Heart right ventricle (tissue), 16 donors: Measurements from ENCODE around the gene ULBP2. TPM values are rescaled to one million over a fixed set of nuclear protein-coding genes. Genes with fewer than 3 reads are reported as not detected.

ENCODE experiments used
- ATAC-seq, 8 donors: fragments of 200-7000 bp; cut with Tn5 transposase; one replicate each; pipeline ENCODE4 v1.9.1; 2020; ENCODE audit warnings: mild to moderate bottlenecking in 8 of 8, moderate library complexity in 8 of 8, moderate number of reproducible peaks in 1 of 8
- DNase-seq, 2 donors: peaks; one replicate each; pipeline ENCODE4 v3.0.0-alpha.2; 2020
- H3K27ac ChIP-seq, 10 donors: fragments of 200-600 bp; sonication (generic) in 2 of 10; one replicate each; pipeline versions ENCODE4 v1.5.0 to v1.8.0; 2020 to 2022; ENCODE audit warnings: mild to moderate bottlenecking in 3 of 10
- H3K27me3 ChIP-seq, 7 donors: fragments of 200-600 bp; one replicate each; pipeline ENCODE4 v1.8.0; 2021 to 2022; ENCODE audit warnings: mild to moderate bottlenecking in 2 of 7
- H3K36me3 ChIP-seq, 9 donors: fragments of 200-600 bp; sonication (generic) in 1 of 9; one replicate each; pipeline versions ENCODE4 v1.5.0 to v1.8.0; 2020 to 2022; ENCODE audit warnings: mild to moderate bottlenecking in 2 of 9
- H3K4me1 ChIP-seq, 9 donors: fragments of 200-600 bp; sonication (generic) in 1 of 9; one replicate each; pipeline versions ENCODE4 v1.5.0 to v1.8.0; 2020 to 2022; ENCODE audit warnings: mild to moderate bottlenecking in 4 of 9
- H3K4me3 ChIP-seq, 10 donors: fragments of 200-600 bp; sonication (generic) in 2 of 10; one replicate each; pipeline versions ENCODE4 v1.5.0 to v1.8.0; 2020 to 2022; ENCODE audit warnings: mild to moderate bottlenecking in 7 of 10, moderate library complexity in 2 of 10
- H3K9me3 ChIP-seq, 11 donors: fragments of 200-600 bp in 10 of 11; sonication (generic) in 2 of 11; one replicate each; pipeline versions ENCODE4 v1.5.0 to v1.8.0; 2013 to 2022; ENCODE audit warnings: mild to moderate bottlenecking in 2 of 11, control low read depth in 1 of 11, moderate library complexity in 1 of 11
- whole genome bisulfite sequencing, 2 donors: extraction: QIAGEN DNeasy Blood & Tissue Kit; methylation state at CpG; one replicate each; pipeline ENCODE4 v1.1.7; 2013; ENCODE audit warnings: inconsistent platforms in 1 of 2; 5-methylcytosine and 5-hydroxymethylcytosine counted together
- intact Hi-C, 10 donors: fragments of 100-400 bp; cut with DNase I; formaldehyde crosslinking; loops; one replicate each; pipeline versions ENCODE4 v1.11.1 to v1.14.2; 2022
- polyA plus RNA-seq, 2 donors: library from polyadenylated mRNA; stranded (reverse); fragments of 200-250 nt; gene quantifications; one replicate each; pipeline ENCODE4 v1.2.3, GENCODE V29; 2013
- total RNA-seq, 10 donors: library from RNA; stranded (reverse); fragmentation: NEBNext Ultra II Directional in 3 of 10; extraction: Animal tissue kit (Norgen Biotek cat#: 25700) in 3 of 10; gene quantifications; one replicate each; pipeline versions ENCODE4 v1.2.1 to v1.2.4, GENCODE V29; 2021 to 2023
- TF ChIP-seq, protein P1 (sequence below), 9 donors: fragments of 200-600 bp; sonication (generic) in 2 of 9; IDR thresholded peaks; one replicate each; pipeline versions ENCODE4 v1.5.0 to v1.8.0; 2021 to 2022; ENCODE audit warnings: antibody characterized with exemption in 9 of 9, mild to moderate bottlenecking in 5 of 9, moderate library complexity in 1 of 9
- donor health status: Arrhythmogenic right ventricular cardiomyopathy.
- donor health status: ischemic (EF 13 %, LVEDD 7.1; RV severe dilation, severe dysfunction).
- donor health status: healthy with polysubstance abuse.
- donor health status: DM: no; HTN: yes; CAD: no.
- donor health status: DM: no; HTN: no; CAD: no.
- donor health status: ischemic (EF 25% LVEDD 6.9; RV normal size, moderate dysfunction).
- donor health status: ischemic (EF 25% LVEDD 5.7; RV mildly dilated, moderate dysfunction).
- donor health status: healthy.
- donor health status: DM: yes; HTN: yes; CAD: no.
- donor health status: Ischemic cardiomyopathy.
- donor health status: ischemic (EF 35%, LVEDD 5.7; RV mildly dilated, moderate dysfunction).
- donor health status: nonischemic (EF 11% LVEDD 7.7; RV severe dilation, severe dysfunction).
- donor health status: DM: yes; HTN: yes; CAD: no.
- donor health status: PGD.
- donor health status: ischemic (EF 29% LVEDD 5.4; RV normal size, mild dysfunction).
- donor health status: nonischemic (EF 23%, LVEDD 6.1; RV moderate dilation, normal function).

The ULBP2 gene
- total and polyA plus RNA-seq, 12 donors, result 0.46 to 2.7 (median 1.1) TPM; not detected in 1

DNA sequence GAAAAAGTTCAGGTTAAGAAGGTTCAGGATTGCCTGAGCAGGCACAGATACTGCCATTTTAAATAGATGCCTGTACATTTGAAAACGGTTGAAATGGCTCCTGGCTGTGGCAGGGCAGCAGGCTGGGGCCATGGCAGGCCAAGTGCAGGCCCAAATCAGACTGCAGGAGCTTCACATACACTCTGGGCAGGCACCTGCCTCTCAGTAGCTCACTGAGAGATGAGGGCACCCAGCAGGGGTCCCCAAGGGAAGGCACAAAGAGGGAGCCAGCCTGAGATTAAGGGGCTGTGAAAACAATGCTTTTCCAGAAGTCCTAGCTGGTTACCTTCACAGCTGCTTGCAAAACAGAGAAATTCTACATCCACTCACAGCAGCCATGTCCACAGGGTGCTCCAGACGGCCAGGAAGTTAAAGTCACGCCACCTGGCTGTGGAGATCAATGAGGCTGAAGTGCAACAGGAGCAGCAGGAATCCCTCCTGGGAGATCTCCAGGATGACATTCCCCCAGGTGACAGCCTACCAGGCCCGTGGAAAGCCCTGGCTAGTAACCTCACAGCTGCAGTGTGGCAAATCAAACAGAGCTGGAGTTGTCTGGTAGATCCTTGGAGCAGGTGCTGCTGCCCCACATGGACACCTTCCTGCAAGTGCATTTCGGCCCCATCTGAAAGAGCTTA lies 37.7 kb upstream of the ULBP2 start:
- ATAC-seq (no peak), DNase-seq (no peak)
- 77 to 83% methylated on average over 5 of the region's 5 CpGs for whole genome bisulfite sequencing, 2 donors
- Histone ChIP-seq H3K4me3 (no peak overlapping the region), H3K4me1 (peaks cover 0 to 13% (median 9%) of the 10 kb centered on the region in 9 donors), H3K9me3 (peaks cover 0 to 13% (median 0%) of the 10 kb centered on the region in 11 donors), H3K27me3 (no peaks in the 10 kb centered on the region), H3K36me3 (no peaks in the 10 kb centered on the region), H3K27ac (no peak overlapping the region)
- intact Hi-C loops, result no loop called here
- TF ChIP-seq, protein P1, sequence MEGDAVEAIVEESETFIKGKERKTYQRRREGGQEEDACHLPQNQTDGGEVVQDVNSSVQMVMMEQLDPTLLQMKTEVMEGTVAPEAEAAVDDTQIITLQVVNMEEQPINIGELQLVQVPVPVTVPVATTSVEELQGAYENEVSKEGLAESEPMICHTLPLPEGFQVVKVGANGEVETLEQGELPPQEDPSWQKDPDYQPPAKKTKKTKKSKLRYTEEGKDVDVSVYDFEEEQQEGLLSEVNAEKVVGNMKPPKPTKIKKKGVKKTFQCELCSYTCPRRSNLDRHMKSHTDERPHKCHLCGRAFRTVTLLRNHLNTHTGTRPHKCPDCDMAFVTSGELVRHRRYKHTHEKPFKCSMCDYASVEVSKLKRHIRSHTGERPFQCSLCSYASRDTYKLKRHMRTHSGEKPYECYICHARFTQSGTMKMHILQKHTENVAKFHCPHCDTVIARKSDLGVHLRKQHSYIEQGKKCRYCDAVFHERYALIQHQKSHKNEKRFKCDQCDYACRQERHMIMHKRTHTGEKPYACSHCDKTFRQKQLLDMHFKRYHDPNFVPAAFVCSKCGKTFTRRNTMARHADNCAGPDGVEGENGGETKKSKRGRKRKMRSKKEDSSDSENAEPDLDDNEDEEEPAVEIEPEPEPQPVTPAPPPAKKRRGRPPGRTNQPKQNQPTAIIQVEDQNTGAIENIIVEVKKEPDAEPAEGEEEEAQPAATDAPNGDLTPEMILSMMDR (IDR thresholded peaks at IDR 0.05), result no peak

DNA sequence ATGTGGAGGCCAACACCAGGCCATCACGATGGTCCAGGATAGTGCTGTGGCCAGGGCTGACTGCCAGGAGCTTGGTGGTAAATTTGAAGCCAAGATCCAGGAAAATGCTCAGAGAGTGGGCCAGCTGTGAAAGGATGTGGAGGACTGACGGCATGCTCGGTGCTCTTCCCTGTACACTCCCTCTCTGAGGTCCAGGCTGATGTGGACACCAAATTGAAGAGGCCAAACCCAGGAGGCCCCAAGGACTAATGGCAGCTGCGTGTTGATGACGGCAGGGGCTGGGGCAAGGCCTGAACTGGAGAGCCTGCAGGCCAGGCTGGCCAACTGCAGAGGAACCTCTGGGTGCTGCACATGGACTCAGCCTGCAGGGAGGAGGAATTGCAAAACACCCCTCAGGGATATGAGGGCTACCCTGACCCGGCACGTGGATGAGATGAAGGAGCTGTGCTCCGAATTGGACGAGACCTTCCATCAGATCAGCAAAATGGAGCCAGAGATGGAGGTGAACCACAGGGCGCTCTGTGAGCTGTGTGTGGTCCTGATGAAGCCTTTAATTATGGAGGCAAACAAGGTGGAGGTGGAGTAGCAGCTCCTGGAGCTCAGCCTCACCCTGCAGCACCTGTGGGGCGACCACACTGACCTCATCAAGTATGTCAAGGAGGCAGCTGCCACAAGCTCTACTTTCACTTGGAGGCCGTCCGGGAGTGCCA lies 37.0 kb upstream of the ULBP2 start:
- no peak for DNase-seq
- Histone ChIP-seq H3K36me3 (no peaks in the 10 kb centered on the region), H3K4me1 (peaks cover 0 to 13% (median 9%) of the 10 kb centered on the region in 9 donors), H3K27ac (no peak overlapping the region), H3K27me3 (no peaks in the 10 kb centered on the region), H3K4me3 (no peak overlapping the region), H3K9me3 (peaks cover 0 to 14% (median 0%) of the 10 kb centered on the region in 11 donors)
- TF ChIP-seq, protein P1 (IDR thresholded peaks at IDR 0.05), result no peak
- 89 to 91% methylated on average over 13 of the region's 13 CpGs for WGBS, 2 donors
- ATAC-seq, result peak in 3 of 8 donors; percentile 45 to 54 (median 53)
- intact Hi-C loops, result no loop called here

DNA sequence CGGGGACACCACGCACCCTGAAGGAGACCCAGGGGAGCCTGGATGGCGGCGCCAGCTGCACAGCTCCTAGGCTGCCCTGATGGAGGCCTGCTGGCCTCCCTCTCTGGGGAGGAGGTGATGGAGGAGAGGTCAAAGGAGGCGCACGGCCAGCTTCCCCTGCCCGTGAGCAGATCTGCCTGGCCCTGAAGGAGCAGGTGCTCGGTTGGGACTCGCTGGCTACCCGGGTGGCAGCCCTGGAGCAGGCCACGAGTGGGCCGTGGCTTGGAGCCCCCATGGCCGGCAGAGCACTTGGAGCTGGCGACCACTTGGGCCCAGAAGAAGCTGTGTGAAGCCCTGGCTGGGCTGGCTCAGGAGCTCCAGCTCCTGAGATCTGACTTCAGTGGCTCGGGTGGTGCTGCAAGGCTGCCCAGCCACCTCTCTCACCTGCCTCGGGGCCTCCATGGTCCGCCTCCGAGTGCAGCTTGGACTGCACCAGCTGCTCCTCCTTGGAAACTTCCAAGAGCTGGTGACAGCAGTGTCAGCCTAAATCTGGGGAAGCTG lies 36.4 kb upstream of the ULBP2 start:
- DNase-seq (no peak), ATAC-seq (peak in 4 of 8 donors; percentile 20 to 50 (median 26))
- peaks cover 0 to 14% (median 0%) of the 10 kb centered on the region in 11 donors for H3K9me3 ChIP-seq
- intact Hi-C loops, result no loop called here
- WGBS, 2 donors, result 86 to 90% methylated on average over 18 of the region's 18 CpGs
- H3K4me3 ChIP-seq, result no peak overlapping the region
- H3K4me1 ChIP-seq, result peaks cover 0 to 13% (median 9%) of the 10 kb centered on the region in 9 donors
- no peak overlapping the region for H3K27ac ChIP-seq
- no peaks in the 10 kb centered on the region for H3K36me3 ChIP-seq
- no peaks in the 10 kb centered on the region for H3K27me3 ChIP-seq
- TF ChIP-seq, protein P1 (IDR thresholded peaks at IDR 0.05), result no peak

DNA sequence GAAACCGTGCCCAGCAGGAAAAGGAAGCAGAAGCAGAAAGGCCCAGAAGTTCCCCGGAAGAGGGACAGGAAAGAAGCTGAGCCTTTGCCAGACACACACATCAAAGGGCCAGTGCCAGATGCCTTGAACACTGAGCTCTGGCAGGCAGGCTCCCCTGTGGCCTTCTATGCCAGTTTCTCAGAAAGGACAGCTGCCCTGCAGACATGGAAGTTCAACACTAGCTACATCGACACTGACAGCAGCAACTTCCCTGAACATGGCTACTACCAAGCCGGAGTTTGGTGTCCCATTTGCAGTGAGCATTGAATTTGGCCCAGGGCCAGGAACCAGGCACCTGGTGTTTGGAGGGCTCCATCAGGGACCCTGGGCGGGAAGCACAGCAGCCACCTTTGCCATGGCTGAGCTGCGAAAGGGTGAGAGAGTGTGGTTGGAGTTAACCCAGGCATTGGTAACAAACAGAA lies 35.9 kb upstream of the ULBP2 start:
- Histone ChIP-seq H3K9me3 (peaks cover 0 to 14% (median 0%) of the 10 kb centered on the region in 11 donors), H3K27me3 (no peaks in the 10 kb centered on the region), H3K27ac (no peak overlapping the region), H3K36me3 (no peaks in the 10 kb centered on the region), H3K4me1 (peaks cover 0 to 13% (median 9%) of the 10 kb centered on the region in 9 donors), H3K4me3 (no peak overlapping the region)
- ATAC-seq, result peak in 5 of 8 donors; percentile 22 to 61 (median 41)
- intact Hi-C loops, result no loop called here
- WGBS, 2 donors, result 61 to 78% methylated on average over 6 of the region's 6 CpGs
- TF ChIP-seq, protein P1 (IDR thresholded peaks at IDR 0.05), result no peak
- DNase-seq, result no peak
